Measurements from ENCODE around the gene BIRC6.
"Not testable (repeated sequence)": the region's sequence is repeated elsewhere in the genome, so short reads cannot be mapped to it uniquely, and the experiment has no call there.

BIRC6 gene

DNA sequence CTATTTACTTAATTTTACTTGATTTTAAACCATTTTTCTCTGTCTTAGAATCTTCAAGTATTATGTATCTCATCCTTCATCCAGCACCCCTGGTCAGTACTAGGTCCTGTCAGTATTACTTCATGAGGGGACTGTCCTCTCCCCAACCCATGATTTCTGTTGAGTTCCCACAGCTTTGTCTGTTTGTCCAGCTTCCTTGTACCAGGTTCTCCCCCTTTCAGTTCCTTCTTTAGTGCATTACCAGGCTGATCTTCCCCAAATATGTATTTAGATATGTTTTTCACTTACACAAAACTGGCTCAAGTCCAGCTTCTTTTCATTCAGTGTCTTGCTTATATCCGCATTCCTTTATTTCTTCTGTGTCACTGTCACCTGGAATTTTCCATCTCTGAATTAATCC, 257.3 kb downstream of the BIRC6 start:
- DNase-seq (ENCODE audit: low spot score): no peak

DNA sequence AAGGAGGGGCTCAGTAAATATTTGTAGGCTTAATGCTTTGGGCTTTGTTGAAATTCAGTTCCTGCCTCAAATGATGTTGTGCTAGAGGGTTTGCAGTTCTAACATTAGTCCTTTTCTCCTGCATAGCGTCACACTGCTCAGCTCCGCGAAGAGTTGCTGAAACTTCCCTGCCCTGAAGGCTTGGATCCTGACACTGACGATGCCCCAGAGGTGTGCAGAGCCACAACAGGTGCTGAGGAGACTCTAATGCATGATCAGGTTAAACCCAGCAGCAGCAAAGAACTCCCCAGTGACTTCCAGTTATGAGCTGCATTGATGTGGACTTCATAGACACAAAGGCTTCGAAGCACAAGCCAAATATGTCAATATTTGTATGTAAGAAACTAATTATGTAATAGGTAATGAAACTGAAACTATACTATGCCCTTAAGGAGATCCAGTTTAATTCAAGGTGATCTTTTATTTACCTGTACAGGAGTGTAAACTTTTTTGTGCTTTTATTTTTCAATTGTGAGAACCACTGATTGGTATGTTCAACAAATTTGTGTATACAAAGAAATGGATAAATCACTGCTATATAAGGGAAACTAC, 260.9 kb downstream of the BIRC6 start:
- DNase-seq (ENCODE audit: low spot score): no peak

DNA sequence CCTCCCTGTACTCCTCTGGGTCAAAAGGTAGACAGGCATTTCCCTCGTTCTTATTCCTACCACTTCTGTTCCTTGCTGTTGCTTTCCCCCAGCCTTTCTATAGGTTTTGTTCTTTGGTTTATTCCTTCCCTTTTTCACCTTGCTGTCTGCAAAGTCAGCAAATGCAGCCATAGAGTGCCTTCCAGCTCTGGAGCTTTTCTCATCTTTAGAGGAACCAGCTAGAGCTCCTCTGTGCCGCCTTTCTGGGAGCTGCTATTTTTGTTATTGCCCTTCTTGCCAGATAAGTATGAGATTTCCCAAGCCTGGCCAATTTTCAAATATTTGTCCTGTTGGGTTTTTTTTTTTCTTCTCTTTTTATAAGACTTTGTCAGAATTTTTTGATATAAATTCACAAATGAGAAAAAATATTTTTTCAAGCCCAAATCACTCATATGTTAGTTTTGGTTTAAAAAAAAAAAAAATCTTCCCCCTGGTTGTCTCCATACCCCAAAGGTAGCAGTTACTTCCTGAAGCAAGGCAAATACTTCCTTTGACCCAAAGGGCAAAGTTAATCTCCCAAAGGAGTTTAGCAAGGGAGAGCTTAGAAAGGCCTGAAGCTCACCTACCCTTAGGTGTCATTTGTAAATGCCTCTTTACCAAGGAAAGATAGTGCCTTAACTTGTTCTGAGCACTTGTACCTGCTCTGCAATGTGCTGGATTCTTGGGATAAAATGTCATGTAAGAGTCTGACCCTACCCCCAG, 265.9 kb downstream of the BIRC6 start:
- DNase-seq (ENCODE audit: low spot score): no peak

DNA sequence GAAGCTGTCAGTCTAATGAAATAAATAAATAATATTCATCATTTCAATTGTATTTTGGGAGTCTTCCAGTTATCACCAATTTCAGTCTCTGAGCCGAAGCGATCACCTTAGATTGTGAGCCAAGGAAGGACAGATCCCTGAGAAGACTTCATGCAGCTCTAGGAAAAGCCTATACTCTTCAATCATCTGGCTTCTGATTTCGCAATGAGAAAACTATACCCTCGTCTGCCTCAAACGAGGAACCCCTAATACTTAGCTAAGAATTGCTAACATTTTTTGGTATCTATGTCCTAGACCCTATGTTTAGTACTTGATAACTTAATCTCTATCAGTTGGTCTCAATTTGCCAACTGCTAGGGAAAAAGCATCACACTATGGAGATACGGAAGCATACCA, 266.5 kb downstream of the BIRC6 start:
- no peak for DNase-seq (ENCODE audit: low spot score)

DNA sequence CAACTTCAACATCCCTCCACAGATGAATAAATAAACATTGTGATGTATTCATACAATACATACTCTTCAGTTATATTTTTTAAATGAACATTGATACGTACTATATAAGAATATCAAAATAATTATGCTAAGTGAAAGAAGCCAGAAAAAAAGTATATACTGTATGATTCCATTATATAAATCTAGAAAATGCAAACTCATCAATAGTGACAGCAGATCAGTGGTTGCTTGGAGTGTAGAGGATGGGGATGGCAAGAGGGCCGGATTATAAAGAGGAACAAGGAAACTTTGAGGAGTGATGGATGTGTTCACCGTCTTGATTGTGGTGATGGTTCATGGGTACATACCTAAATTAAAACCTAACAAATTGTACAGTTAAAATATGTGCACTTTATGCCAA, 268.0 kb downstream of the BIRC6 start:
- DNase-seq (ENCODE audit: low spot score): no peak

DNA sequence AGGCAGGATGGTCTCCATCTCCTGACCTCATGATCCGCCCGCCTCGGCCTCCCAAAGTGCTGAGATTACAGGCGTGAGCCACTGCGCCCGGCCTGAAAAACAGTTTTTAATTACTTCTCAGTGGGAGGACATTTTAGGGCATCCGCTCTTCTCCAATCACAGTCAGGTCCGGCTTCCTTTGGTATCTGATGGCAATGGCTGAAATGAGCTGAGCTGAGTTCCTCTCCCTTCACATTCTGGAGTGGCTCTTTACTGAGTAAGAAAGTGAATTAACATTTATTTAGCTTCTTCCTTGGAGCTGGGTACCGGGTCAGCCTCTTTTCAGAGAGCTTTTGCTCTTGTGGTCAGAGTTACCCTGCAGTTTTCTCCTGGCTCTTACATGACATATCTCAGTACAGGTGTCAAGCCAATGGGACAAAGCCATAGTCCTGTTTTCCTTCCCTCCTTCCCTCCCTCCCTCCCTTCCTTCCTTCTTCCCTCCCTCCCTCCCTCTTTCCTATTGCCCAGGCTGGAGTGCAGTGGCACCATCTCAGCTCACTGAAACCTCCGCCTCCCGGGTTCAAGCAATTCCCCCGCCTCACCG, 269.9 kb downstream of the BIRC6 start:
- DNase-seq (ENCODE audit: low spot score): no peak

DNA sequence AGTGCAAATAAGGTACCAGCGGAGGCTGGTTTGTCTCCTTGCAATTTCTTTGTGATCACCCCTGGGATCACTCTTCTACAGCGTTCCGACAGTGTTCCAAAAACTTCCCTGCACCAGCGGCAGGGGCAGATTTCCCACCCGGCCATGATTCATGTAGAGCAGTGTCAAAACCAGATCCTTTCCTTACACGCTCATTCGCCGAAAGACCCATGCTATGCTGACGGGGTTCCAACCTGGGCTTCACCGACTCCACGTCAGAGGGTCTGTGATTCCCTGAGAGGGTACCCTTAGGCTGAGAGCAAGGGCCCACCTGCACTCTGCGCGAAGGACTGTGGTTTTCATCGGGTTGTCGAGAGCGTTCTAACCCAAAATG, 270.6 kb downstream of the BIRC6 start:
- peak; percentile 10 for DNase-seq (ENCODE audit: low spot score)

DNA sequence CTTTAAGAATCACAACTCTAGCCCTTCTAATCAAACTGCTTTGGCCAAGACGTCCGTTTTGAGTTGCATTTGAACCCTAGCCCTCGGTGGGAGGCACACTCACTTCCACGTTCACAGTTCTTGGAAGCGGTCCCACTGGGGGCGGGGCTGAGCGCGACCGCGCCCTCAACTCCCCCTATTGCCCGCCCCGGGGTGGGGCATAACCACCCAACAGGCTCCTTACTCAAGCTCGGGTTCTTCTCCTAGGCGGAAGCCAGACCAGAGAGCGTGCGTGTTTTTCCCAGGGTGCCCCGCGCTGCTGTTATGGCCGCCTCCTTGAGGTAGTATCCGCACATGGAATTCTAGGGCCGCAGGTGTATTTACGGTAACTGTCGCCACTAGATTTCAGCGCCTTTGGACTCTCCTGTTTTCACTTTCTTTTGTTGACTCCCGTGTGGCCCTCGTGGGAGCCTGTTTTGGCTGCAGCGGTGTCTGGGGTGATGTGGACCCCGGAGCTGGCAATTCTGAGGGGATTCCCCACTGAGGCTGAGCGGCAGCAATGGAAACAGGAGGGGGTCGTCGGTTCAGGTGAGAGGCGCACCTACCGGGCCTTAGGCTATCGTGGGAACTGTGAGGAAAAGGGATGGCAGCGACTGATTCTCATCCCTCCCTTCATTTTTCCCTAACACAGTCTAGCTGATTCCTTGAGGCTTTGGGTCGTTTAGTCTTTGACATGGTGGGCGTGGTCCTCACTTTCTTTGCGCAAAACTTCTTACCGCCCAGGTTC, 271.2 kb downstream of the BIRC6 start, which contains the start of gene TTC27:
Gene TTC27 (plus strand): TSS at position 237 of the 766 bp plus-strand sequence. CDS start 243 bp downstream, at position 480.
- DNase-seq (ENCODE audit: low spot score): peak; percentile 97

DNA sequence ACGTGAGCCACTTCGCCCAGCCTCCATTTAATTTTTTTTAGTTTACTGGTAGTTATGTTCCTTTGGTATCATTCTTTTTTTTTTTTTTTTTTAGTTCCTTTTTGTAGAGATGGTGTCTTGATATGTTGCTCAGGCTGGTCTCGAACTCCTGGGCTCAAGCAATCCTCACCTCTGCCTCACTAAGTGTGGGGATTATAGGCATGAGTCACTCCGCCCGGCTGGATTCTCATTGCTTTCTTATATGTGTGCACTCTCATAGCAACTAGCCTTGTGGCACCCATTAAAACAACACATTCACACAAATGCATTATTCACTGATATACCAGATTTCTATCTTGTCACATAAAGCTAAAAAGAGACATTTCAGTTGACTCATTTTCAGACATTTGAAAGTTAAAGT, 275.3 kb downstream of the BIRC6 start:
- DNase-seq (ENCODE audit: low spot score): no peak

DNA sequence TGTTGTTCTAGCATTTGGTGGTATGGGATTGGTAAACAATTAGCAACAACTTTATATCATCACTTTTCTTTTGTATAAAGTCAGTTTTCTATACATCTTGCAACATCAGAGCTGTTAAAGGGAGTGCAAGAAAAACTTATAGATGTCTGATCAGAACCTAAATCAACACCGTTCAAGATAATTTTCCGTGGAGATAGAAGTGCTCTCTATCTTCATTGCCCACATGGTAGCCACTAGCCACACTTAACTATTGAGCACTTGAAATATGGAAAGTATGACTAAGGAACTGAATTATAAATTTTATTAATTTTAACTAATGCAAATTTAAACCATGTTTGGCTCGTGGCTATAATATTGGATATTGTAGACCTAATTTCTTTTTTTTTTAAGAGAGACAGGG, 276.2 kb downstream of the BIRC6 start:
- no peak for DNase-seq (ENCODE audit: low spot score)

DNA sequence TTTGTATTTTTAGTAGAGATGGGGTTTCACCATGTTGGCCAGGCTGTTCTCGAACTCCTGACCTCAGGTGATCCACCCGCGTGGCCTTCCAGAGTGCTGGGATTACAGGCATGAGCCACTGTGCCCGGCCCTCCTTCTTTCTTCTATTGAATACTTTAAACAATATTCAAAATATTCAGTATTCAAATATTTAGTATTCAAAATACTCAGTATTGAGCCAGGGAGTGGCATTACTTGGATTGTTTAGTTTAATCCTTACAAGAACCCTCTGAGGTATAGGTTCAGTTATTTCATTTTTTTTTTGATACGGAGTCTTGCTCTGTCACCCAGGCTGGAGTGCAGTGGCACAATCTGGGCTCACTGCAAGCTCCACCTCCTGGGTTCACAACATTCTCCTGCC, 281.7 kb downstream of the BIRC6 start:
- not testable (repeated sequence) for DNase-seq (ENCODE audit: low spot score)

DNA sequence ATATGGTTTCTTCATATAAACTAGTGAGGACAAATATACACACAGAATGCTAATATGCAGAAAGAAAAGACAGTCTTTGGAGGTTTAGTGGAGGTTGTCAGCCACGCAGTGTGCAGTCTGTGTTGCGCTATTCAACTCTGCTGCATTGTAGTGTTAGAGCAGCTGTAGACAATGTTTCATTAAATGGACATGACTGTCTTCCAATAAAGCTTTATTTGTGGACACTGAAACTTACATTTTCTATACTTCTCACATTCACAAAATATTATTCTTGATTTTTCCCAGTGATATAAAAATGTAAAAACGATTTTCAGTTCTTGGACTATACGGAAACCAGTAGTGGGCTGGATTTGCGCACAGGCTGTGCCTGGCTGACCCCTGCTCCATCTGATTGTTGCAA, 284.4 kb downstream of the BIRC6 start:
- DNase-seq (ENCODE audit: low spot score): no peak

DNA sequence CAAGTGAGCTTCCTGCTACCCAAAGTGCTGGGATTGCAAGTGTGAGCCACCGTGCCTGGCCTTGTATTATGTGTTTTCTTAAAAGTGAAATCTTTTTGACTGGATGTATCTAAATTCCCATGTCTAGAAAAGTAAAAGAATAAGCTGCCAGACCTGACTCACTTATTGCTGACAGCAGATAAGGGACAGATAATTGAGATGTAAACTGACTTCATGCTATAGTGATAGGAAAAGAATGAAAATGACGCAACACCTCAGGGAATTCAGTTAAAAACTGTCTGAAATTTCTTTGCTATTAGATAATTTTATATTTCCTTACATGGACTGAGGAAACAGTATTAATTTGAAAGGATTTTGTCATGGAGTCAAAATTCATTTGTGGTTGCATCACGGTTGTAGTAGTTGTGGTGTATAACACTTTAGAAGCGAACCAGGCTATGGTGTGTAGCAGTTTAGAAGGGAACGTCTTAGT, 290.4 kb downstream of the BIRC6 start:
- no peak for DNase-seq (ENCODE audit: low spot score)

DNA sequence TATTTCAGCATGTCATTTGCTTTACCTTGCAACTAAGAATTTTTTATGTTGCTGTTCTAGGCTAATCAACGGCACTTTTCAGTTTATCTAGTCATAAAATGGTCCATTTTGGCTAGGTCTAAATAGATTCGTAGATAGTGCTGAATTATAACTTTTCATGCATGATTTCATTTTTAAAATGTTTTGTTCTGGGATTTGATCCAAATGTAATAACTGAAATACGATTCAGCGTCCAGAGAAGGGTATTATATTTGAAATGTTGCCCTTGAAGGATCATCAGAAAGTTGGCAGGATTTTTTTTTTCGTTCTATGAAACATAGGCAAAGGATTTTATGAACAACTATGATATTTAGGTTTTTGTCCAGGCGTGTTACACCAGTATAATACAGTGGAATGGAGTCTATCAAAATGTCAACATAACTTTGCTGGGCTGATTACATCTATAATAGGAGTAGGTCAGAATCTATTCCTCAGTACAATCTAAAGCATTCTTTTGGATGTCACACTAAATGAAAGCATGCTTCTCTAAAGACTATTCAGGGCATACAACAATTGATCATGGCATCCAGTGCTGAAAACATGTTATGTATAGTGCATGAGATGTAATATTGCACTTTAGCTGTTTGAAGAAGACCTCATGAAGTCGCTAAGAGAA, 295.9 kb downstream of the BIRC6 start:
- no peak for DNase-seq (ENCODE audit: low spot score)

DNA sequence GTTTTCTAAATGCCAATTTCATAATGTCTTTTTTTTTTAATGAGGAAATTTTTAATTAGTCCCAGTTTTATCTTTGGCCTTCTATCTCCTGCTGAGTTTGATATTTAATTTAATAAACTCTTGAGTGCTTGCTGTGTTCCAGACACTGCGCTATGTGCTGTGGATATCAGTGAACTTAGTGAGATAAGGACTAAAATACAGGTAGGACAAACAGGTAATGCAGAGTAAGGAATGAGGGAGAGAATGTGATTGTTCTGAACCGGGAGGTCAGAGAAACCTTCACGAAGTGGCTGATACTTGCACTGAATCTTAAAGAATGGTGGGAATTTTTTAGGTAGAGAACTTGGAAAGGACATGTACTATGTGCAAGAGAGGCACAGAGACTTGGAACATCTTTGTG, 299.2 kb downstream of the BIRC6 start:
- no peak for DNase-seq (ENCODE audit: low spot score)

DNA sequence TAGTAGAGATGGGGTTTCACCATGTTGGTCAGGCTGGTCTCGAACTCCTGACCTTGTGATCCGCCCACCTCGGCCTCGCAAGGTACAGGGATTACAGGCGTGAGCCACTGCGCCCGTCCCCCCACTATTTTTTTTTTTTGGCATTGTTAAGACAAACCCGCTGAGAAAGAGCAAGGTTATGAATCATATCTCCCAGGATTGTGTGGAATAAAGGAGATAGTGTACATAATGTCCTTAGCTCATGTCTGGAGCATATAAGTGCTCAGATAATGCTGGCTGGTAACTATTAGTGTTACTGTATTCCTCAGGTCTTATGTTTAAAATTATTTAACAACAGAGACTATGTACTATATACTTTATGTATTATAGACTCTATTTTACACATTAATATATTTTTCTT, 307.0 kb downstream of the BIRC6 start:
- DNase-seq (ENCODE audit: low spot score): no peak

DNA sequence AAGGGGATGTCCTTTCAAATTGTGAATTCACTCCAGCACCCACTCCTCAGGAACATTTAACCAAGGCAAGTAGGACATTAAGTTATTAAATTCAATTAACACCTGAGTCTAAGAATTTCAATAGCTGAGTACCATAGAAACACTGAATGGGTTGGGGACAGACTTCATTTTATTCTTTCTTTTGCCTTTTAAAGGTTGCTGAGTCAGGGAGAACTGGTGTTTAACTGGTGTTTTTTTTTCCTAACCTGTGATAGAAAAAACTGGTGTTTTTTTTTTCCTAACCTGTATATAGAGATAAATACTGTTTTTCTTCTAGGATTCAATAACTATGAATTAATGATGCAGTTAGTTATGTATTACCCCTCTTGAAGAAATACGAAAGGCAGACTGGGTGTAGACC, 309.9 kb downstream of the BIRC6 start:
- DNase-seq (ENCODE audit: low spot score): no peak

DNA sequence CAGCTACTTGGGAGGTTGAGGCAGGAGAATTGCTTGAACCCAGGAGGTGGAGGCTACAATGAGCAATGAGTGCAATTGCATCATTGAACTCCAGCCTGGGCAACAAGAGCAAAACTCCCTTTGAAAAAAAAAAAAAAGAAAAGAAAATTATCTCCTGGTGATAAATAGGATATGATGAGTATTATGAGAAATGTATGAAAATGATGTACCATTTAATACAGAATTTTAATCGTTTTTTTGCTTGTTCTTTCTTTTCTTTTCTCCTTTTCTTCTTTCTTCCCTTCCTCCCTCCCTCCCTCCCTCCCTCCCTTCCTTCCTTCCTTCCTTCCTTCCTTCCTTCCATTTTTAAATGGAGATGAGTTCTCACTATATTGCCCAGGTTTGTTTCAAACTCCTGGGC, 311.4 kb downstream of the BIRC6 start:
- DNase-seq (ENCODE audit: low spot score): no peak

Data from germinal center (tissue), 1 donor.